Measurements from ENCODE around the gene NAT16.
"Not testable (repeated sequence)": the region's sequence is repeated elsewhere in the genome, so short reads cannot be mapped to it uniquely, and the experiment has no call there.

DNA sequence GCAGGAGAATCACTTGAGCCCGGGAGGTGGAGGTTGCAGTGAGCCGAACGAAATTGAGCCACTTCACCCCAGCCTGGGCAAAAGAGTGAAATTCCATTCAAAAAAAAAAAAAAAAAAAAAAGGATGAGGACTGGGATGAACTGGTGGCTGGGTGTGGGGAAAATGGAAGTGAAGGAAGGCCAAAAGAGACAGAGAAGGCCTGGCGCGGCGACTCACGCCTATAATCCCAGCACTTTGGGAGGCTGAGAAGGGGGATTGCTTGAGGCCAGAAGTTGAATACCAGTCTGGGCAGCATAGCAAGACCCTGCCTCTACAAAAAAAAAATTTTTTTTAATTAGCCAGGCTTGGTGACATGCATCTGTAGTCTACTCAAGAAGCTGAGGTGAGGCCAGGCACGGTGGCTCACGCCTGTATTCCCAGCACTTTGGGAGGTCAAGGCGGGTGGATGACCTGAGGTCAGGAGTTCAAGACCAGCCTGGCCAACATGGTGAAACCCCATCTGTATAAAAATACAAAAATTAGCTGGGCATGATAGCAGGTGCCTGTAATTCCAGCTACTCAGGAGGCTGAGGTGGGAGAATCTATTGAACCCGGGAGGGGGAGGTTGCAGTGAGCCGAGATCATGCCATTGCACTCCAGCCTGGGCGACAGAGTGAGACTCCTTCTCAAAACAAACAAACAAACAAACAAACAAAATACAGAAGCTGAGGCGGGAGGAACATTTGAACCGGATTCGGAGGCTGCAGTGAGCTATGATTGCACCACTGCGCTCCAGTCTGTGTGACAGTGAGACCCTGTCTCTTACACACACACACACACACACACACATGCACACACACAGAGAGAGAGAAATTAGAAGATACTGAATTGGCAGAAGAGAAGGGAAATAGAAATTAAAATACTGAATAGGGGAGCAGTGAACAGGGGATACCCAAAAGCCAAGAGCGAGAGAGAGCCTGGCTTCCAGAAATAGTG is 47.2 kb downstream of the NAT16 start:
- not testable (repeated sequence) for TF ChIP-seq TEAD4 (IDR thresholded peaks at IDR 0.05; ENCODE audit: low read length); TEAD4 (CRISPR knock-in tag; IDR thresholded peaks at IDR 0.05; ENCODE audit: borderline replicate concordance); POLR2AphosphoS2 (IDR thresholded peaks at IDR 0.05; ENCODE audit: low read length); SMC3 (conservative IDR thresholded peaks at IDR 0.05; ENCODE audit: insufficient read depth, low read depth, low read length); FOXJ3 (CRISPR knock-in tag; IDR thresholded peaks at IDR 0.05); YY1 (IDR thresholded peaks at IDR 0.05; ENCODE audit: borderline replicate concordance in 1 of 3, control insufficient read depth in 1 of 3, extremely low read depth in 1 of 3, insufficient read depth in 3 of 3, insufficient read length in 1 of 3, insufficient replicate concordance in 2 of 3, low read depth in 1 of 3, low read length in 2 of 3); SP2 (IDR thresholded peaks at IDR 0.05; ENCODE audit: extremely low read depth, low read depth, low read length, poor library complexity, severe bottlenecking); JUNB (CRISPR knock-in tag; conservative IDR thresholded peaks at IDR 0.05); ZKSCAN8 (CRISPR knock-in tag; IDR thresholded peaks at IDR 0.05); PHF8 (IDR thresholded peaks at IDR 0.05; ENCODE audit: borderline replicate concordance, low read length); ZNF143 (CRISPR knock-in tag; IDR thresholded peaks at IDR 0.05)
- TF ChIP-seq, protein P1, sequence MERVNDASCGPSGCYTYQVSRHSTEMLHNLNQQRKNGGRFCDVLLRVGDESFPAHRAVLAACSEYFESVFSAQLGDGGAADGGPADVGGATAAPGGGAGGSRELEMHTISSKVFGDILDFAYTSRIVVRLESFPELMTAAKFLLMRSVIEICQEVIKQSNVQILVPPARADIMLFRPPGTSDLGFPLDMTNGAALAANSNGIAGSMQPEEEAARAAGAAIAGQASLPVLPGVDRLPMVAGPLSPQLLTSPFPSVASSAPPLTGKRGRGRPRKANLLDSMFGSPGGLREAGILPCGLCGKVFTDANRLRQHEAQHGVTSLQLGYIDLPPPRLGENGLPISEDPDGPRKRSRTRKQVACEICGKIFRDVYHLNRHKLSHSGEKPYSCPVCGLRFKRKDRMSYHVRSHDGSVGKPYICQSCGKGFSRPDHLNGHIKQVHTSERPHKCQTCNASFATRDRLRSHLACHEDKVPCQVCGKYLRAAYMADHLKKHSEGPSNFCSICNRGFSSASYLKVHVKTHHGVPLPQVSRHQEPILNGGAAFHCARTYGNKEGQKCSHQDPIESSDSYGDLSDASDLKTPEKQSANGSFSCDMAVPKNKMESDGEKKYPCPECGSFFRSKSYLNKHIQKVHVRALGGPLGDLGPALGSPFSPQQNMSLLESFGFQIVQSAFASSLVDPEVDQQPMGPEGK (CRISPR knock-in tag; IDR thresholded peaks at IDR 0.05; ENCODE audit: borderline replicate concordance), result not testable (repeated sequence)
- TF ChIP-seq, protein P2, sequence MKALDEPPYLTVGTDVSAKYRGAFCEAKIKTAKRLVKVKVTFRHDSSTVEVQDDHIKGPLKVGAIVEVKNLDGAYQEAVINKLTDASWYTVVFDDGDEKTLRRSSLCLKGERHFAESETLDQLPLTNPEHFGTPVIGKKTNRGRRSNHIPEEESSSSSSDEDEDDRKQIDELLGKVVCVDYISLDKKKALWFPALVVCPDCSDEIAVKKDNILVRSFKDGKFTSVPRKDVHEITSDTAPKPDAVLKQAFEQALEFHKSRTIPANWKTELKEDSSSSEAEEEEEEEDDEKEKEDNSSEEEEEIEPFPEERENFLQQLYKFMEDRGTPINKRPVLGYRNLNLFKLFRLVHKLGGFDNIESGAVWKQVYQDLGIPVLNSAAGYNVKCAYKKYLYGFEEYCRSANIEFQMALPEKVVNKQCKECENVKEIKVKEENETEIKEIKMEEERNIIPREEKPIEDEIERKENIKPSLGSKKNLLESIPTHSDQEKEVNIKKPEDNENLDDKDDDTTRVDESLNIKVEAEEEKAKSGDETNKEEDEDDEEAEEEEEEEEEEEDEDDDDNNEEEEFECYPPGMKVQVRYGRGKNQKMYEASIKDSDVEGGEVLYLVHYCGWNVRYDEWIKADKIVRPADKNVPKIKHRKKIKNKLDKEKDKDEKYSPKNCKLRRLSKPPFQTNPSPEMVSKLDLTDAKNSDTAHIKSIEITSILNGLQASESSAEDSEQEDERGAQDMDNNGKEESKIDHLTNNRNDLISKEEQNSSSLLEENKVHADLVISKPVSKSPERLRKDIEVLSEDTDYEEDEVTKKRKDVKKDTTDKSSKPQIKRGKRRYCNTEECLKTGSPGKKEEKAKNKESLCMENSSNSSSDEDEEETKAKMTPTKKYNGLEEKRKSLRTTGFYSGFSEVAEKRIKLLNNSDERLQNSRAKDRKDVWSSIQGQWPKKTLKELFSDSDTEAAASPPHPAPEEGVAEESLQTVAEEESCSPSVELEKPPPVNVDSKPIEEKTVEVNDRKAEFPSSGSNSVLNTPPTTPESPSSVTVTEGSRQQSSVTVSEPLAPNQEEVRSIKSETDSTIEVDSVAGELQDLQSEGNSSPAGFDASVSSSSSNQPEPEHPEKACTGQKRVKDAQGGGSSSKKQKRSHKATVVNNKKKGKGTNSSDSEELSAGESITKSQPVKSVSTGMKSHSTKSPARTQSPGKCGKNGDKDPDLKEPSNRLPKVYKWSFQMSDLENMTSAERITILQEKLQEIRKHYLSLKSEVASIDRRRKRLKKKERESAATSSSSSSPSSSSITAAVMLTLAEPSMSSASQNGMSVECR (CRISPR knock-in tag; IDR thresholded peaks at IDR 0.05), result not testable (repeated sequence)
